ENCODE measurements around the gene BAMBI. TPM values are rescaled to one million over a fixed set of nuclear protein-coding genes. Genes with fewer than 3 reads are reported as not detected.

The BAMBI gene
- total RNA-seq, 1 donor from 2014 or later, result 4.5 TPM

DNA sequence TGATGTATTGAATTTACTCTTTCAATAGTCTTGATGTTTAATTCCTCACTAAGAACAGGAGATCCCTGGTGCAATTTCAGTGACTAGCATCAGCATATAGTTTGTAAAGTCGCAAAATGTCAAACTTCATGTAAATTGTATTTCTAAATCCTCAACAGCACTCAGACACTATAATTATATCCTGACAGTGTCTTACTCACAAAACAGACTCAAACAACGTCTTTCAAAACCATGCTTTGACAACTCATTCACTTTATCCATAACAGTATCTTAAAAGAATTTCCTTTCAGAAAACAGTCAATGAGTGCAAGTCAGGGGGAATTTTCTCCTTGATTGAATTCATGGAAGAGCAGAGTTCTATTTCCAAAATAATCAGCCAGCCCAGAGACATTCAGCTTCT is 20.8 kb downstream of the BAMBI start:
- FAIRE-seq, result no peak

DNA sequence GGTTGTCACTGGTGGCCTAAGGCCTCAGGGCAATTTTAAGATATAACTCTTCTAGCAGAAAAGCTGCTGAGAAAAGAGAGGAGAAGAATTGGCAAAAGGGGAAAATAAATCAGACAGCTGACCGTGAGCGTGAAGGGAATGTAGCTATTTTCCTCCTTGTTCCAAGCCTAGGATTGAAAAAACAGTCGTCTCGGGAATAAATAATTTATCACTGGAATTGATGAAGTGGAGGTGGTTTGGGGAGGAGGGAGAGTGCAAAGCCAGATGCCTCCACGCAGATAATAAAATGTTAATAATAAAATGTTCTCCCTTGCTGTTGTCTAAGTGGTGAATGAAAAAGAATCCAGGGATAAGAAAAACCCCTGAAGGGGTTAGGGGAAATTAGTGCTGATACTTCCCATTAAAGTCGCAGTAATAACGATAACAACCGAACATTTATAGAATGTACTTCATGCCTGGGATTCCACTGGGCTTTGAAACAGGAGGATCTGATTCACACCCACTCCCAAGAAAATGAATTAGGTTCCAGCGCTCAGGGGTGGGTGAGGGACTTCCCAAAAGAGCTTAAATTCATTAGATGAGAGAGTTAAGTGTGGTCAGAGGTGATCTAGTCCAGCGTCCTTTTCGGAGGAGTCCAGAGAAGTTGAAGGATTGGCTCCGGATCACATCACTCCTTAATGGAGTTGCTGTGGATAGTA is 27.3 kb downstream of the BAMBI start:
- DNase-seq (ENCODE audit: low spot score in 2 of 2) (no peak), FAIRE-seq (no peak)

More for the DNA sequence above, 20.8 kb downstream of the BAMBI start:
- DNase-seq (ENCODE audit: low spot score in 2 of 2), result no peak

DNA sequence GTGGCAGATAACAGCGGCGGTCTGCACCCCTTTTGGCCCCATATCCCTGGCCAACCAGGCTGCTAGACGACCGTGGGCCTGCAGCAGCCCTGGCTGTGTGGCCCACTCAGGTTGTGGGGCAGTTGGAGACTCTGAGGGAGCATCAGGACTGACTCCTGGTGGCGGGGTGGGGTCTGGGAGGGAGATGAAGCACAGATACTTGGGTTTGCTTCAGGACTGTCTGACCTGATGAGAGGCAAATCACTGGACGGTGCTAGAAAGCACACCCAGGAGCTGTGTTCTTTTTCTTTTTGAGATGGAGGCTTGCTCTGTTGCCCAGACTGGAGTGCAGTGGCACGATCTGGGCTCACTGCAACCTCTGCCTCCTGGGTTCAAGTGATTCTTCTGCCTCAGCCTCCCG is 28.2 kb downstream of the BAMBI start:
- no peak for DNase-seq (ENCODE audit: low spot score in 2 of 2)
- no peak for FAIRE-seq

DNA sequence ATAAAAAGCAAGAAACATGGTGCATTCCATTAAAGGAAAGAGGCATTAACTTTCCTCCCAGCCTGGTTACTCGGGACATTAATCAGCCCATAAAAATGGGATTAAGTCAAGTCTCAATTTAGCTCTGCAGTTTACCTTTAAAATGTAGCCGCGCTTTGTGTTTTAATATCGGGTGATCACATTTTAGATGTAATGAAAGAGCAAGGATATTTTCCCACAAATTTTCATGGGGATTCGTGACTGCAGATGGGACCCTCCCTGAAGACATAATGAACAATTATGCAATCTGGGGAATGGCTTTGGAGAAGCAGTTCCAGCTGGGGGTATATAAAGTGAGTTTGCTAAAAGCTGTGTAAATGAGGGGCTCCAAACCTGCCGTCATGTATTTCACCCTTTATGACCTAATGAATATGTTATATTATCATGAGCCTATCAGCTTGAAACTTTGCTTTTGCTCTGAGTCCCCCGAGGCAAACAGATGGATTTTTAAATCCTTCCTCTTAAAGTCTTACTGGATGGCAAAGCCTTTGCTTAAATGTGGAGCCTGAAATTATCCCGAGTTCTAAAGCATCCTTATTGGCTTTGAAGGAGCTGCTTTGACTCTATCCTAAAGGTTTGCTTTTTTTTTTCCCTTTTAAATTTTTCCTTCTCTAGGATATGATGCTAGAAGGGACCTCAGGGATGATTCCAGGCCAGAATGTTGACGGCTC is 31.8 kb downstream of the BAMBI start:
- no peak for DNase-seq (ENCODE audit: low spot score in 2 of 2)
- no peak for FAIRE-seq

DNA sequence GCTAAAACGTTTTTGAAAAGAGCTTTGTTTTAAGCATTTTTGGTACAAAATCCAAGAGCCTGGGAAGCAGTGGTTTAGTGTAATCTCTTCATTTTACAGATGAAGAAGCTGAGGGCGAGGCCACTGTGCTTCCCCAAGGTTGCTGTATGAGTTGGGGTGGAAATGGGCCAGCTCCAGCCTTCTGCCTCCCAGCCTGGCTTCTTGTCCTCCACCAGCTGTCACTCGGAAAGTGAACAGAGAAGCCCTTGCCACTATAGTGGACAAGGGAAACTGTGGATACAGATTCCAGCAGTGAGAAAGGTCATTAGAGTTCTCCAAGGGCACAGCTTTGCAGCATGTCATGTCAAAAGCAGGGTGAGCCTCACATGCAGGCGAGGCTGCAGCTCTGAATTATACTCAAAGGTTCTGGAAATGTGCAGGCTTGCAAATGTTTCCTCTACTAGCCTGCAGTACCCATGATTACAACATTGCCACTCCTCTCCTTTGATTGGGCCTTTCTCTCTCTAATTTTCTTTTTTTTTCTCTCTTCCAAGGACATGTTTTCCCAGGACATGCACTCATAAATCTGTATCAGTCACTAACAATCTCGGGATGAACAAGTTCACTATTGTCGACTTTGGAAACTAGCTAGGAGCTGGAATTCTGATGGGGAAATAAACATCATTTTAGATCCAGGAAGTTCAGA is 33.0 kb downstream of the BAMBI start:
- DNase-seq (ENCODE audit: low spot score in 2 of 2) (no peak), FAIRE-seq (no peak)

DNA sequence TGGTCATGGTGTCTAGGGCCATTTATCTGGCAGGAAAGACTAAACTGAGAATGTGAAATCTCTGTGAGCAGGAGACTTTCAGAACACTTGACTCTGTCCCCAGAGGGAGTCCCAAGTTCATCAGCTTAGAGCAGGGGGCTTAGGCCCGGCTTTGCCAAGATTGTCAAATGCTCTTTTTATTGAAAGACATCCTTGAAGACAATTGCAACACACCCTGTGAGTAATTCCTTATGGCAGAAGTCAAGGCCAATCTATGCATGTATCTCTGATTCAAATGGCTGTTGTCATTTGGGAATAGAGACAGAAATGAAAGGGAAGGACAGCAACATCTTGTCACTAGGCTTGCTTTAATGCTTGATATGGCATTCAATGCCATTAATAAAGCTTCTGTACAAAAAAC is 33.7 kb downstream of the BAMBI start:
- DNase-seq (ENCODE audit: low spot score in 2 of 2) (no peak), FAIRE-seq (no peak)

DNA sequence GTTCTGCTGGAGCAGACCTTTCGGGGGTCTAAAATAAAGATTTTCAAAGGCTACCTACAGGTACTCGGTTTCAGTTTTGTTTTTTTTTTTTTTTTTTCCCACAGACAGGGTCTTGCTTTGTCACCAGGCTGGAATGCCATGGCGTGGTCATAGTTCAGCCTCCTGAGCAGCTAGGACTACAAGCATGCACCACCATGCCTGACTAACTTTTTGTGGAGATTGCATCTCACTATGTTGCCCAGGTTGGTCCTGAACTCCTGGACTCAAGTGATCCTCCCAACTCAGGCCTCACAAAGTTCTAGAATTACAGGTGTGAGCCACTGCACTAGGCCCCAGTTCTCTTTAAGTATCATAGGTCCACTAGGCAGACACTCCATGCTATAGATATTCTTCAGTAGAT is 34.5 kb downstream of the BAMBI start:
- FAIRE-seq (no peak), DNase-seq (ENCODE audit: low spot score in 2 of 2) (no peak)

DNA sequence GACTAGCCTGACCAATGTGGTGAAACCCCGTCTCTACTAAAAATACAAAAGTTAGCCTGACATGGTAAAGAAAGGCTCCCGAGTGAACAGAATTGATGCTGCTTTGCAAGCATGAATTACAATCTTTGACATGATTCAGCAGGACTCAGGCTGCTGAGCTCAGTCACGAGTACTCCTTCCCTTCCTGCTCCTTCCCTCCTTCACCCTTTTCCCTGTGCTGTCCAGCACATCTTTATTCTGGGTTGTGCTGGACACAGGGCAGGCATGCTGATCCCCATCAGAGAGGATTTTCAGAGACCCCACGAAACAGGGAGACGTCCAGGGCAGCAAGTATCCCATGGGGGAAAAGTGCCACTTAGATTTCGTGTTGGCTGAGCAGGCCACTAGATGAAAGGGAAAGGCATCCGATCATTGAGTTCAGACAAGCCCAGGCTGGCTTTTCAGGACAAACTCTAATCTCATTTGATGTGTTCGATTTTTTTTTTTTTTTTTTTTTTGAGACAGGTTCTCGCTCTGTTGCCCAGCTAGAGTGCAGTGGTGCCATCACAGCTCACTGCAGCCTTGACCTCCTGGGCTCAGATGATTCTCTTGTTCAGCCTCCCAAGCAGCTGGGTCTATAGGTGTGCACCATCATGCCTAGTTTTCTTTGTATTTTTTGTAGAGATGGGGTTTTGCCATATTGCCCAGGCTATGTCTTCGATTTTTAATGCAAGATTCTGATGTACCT is 36.5 kb downstream of the BAMBI start:
- DNase-seq (ENCODE audit: low spot score in 2 of 2) (no peak), FAIRE-seq (no peak)

DNA sequence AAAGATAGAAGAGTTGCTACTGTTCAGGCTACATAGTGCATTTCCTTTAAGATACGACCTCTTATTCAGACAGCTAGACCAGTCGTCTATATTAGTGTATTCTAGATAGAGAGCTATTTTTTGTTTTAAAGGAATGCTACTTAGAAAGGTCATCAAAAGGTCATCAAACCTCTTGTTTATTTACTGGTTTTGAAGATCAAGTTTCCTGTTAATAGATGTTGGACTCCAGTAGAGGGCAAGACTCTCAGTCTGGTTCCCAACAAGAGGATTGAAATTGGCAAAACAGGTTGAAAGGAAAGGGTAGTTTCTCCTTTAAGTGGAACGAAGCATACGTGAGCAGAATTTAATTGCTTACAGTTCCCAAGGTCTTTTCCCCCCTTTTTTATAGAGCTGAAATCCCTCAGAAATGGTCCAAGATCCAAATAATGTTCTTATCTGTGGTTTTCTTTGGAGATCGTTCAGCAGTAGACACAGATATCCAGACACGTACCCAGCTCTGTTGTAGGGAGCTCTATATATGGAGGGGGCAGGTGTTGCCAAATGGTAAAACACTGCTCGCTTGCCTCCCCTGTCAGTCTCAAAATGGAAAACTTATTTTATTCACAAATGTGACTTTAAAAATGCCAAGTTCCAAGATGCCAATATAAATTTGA is 37.2 kb downstream of the BAMBI start:
- FAIRE-seq (no peak), DNase-seq (ENCODE audit: low spot score in 2 of 2) (no peak)

DNA sequence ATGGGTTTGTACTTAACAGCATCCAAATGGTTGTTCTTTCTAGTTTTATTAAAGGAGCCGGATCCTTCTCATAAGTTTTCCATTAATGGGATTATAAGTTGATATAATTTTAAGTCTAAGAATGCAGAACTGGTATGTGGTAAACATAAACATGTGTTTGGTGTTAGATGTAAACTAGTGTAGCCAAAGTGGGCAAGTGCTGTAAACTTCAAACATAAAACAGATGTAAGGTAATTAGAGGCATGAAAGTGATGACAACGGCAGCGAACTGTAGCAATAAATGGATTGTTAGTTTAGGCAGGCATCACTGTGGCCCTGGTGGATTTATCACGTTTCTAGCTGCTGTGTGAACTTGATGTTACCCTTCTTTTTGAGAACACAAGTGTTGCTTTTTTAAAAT is 37.9 kb downstream of the BAMBI start:
- DNase-seq (ENCODE audit: low spot score in 2 of 2), result no peak
- FAIRE-seq, result no peak

DNA sequence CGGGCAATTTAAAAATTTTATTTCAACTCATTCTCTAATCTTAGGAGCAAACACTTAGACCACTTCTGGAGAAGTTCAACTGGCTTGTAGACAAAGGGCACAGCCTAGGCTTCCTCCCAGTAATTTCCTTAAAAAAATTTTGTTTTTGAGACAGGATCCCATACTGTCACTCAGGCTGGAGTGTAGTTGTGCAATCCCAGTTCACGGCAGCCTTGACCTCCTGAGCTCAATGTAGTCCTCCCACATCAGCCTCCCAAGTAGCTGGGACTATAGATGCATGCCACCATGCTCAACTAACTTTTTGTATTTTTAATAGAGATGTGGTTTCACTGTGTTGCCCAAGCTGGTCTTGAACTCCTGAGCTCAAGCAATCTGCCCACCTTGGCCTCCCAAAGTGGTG is 38.4 kb downstream of the BAMBI start:
- DNase-seq (ENCODE audit: low spot score in 2 of 2) (no peak), FAIRE-seq (no peak)

DNA sequence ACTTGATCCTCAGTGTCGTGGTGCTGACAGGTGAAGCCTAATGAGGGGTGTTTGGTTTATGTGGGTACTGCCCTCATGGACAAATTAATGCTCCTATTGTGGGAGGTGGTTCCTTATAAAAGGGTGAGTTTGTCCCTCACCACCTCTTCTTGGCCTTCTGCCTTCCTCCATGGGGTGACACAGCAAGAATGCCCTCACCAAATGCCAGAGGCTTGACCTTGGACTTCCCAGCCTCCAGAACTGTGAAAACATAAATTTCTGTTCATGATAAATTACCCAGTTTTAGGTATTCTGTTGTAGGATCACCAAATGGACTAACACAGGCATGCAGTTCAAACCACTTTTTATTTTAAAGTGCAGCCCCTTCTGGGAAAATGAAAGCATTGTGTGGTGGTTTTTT is 39.4 kb downstream of the BAMBI start:
- no peak for FAIRE-seq

DNA sequence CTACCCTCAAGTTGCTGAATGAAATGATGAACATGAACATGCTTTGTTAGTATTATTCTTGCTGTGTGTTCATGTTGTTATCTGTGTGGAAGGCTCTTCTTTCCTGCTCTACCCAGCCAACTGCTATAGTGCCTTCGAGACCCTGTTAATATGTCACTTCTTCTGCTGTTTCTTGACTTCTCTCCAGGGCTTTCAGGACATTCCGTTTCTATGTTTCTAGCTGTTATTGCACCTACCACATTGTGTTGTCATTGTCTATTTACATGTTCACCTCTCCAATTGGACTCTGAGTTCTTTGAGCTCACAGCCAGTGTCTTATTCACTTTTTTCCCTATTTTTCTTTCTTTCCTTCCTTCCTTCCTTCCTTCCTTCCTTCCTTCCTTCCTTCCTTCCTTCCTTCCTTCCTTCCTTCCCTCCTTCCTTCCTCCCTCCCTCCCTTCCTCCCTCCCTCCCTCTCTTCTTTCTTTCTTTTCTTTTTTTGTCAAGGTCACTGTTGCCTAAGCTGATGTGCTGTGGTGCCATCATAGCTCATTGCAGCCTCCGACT is 40.4 kb downstream of the BAMBI start:
- FAIRE-seq, result no peak
- no peak for DNase-seq (ENCODE audit: low spot score in 2 of 2)

More for the DNA sequence above, 39.4 kb downstream of the BAMBI start:
- DNase-seq (ENCODE audit: low spot score in 2 of 2), result no peak

DNA sequence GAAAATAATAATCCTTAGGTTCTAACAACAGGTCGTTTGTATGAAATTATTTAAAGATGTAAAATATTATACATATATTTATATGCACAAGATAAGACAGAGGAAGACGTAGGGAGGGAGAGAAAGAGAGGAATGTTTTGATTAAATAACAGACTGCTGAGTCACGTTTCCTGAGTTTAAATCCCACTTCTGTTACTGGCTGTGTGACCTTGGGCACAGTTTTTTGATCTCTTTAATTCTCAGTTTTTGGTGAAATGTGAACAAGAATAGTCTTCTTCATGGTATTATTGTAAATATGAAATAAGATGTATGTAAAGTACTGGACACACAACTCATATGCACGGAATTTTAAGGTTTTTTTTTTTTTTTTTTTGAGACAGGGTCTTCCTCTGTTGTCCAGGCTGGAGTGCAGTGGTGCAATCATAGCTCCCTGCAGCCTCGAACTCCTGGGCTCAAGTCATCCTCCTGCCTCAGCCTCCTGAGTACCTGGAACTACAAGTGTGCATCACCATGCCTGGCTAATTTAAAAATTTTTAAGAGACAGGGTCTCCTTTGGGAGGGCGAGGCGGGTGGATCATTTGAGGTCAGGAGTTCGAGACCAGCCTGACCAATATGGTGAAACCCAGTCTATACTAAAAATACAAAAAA is 42.6 kb downstream of the BAMBI start:
- DNase-seq (ENCODE audit: low spot score in 2 of 2), result no peak
- no peak for FAIRE-seq

DNA sequence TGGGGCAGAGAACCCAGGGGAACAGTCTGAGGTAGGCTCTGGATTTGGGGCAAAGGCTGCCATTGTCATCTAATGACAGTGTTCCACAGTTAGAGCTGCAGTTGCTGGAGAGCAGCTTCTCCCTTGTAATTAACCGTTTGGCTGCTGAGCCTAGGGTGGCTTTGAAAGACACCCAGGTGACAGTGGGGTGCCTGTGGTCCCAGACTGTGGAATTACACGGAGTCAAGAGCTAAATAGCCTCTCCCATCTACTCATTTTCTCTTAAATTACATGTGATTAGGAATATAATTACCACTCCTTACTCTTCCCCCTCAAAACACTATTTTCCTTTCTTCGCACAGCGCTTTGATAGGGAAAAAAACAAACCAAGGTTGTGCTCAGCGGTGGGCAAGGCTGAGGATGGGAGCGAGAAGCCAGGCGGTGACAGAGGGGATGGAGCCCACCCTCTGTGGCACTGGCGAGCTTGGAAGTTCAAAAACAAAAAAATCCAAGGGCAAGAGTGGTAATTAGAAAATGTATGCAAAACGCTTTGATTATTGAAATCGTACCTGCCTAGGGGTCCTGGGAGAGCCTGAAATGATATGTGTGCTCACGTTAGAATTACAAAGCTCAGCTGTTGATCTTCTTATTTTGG is 44.1 kb downstream of the BAMBI start:
- DNase-seq (ENCODE audit: low spot score in 2 of 2), result no peak
- FAIRE-seq, result no peak

DNA sequence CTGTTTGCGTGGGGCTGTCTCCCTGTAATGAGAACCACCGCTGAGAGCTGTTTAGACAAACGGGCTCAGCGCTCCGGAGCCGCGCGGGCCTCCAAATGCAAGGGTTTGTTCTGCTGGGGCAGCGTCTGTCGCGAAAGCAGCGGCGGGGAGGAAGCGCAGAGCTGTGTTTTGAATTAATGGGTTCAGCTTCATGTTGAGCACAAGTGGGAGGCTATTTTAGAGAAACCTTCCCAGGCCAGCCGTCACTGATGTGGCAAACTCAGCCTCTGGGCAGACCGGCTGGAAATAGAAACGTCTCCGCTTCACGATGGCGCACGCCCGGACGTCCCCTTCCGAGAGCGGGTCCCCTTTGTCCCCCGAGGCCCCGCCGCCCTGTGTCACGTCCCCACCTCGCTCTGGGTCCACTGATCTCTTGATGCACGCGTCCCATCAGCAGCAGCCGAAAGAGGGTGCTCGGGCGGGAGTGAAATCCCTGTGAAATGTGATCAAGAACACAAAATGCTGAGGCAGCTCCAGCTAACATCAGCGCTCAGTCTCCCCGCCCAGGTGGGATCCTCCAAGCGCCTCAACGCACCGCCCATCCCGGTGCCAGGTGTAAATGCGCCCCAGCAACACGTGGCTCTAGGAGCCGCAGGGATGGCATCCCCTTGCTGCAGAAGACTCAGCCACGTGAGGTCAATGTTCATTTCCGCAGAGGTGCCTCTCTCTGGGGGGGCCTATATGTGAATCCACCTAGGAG is 44.9 kb downstream of the BAMBI start:
- peak in 1 of 2 donors; percentile 38 for DNase-seq (ENCODE audit: low spot score in 2 of 2)
- FAIRE-seq, result no peak

DNA sequence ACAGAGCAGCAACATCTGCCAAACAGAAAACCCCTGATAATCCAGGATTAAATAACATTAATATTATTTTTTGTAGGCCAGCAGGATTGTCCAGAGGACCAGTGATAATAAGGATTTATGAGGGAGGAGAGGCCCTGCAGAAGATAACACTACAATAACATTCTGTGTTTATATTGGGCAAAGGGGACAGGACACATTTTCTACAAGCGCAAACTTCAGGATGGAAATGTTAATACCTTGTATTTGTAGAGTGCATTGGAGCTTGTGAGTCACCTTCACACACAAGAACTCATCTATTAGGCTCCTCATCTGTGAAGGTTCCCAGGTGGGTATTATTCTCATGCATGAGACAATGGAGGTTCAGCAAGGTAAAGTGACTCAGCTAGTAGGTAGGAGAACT is 51.0 kb downstream of the BAMBI start:
- DNase-seq (ENCODE audit: low spot score in 2 of 2) (no peak), FAIRE-seq (no peak)

DNA sequence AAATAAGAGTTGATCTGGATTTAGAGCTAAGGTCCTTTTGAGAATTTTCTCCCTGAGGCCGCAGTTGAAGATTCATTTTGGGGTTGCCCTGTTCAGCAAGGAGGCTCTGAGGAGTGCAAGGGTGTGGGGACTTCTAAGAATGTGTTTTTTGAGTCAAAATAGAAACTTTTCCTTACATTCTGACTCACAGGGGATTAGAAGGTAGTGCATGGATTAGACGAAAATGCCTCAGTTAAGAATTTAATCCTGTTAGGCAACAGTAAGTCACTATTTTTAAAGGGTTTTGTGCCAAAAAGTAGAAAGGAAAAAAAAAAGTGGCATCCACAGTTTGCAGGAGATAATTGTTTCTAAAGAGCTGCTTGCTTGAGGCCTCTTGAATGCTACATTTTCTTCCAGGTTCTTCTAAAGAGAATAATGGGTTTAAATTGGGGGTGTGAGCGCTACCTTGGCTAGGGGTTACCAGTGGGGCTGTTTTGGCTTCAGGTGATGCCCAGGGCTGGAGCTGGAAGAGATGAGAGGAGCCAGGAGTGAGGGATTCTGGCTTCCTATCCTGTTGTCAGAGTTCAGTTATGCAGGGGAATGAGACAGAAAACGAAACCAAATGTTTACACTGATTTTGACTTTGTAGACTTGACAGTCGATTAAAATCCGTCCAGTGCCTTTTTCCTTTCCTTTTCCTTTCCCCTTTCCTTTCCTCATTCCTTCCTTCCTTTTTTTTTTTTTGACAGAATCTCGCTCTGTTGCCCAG is 52.9 kb downstream of the BAMBI start:
- DNase-seq (ENCODE audit: low spot score in 2 of 2), result no peak
- FAIRE-seq, result no peak
